Tibial nerve (tissue), 4 donors: ENCODE measurements around the gene NPHP4.

Experiments used
- CTCF ChIP-seq, 5 experiments: fragments of 200-600 bp in 3 of 5; fragments of 450-650 bp in 2 of 5; sonication (generic) in 3 of 5; IDR thresholded peaks; one replicate each; pipeline ENCODE4 v1.5.1; 2016 to 2019; ENCODE audit warnings: antibody characterized with exemption in 5 of 5, mild to moderate bottlenecking in 3 of 5, moderate library complexity in 2 of 5
- EP300 ChIP-seq, 2 donors: sonication (generic); formaldehyde crosslinking; IDR thresholded peaks; one replicate each; pipeline ENCODE4 v1.6.1; 2017; ENCODE audit warnings: antibody characterized with exemption in 2 of 2, mild to moderate bottlenecking in 1 of 2
- POLR2A ChIP-seq, 2 donors: fragments of 450-650 bp; IDR thresholded peaks; one replicate each; pipeline ENCODE4 v1.6.1; 2017; ENCODE audit warnings: antibody characterized with exemption in 2 of 2, mild to moderate bottlenecking in 2 of 2, moderate library complexity in 2 of 2

DNA sequence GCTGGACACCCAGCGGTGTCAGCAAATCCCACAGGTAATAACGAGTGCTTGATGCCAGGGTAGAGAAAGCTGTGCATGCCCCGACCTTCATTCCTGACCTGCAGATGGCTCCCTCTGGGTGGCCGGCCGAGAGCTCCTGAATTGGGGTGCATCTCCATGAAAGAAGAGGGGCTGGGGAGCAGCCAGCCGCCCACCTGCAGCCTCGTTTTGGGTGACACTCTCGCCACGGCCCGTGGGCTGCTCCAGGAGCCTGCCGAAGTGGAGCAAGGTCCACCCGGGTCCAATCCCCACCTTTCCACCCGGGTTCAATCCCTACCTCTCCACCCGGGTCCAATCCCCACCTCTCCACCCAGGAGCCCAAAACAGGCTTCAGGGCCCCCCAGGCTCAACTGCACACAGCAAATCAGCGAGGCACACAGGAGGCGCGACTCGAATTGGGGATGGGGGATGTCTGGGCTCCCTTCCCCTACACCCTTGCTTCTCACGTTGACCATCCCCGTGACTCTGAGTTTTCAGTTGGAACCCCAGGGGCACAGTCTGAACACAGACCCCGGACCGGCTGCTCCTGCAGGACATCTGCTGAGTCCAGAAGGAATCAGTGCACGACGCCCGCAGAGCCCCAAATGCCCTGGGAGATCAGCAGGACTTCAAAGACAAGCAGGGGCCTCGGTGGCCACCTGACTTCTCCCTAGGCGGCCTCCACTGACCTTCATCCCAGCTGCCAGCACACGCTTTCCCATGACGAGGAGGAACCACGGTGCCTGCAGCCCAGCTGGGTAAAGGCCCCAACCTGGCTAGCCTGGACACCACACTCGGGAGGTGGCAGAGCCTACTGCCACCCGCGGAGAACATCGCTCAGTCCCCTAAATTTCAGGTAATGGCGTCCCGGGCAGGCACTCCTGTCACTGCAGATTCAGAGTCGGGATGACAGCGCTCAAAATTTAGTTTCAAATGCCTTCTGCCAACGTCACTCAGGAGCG, 159.0 kb downstream of the NPHP4 start:
- no peak for TF ChIP-seq CTCF (IDR thresholded peaks at IDR 0.05)
- TF ChIP-seq EP300 (IDR thresholded peaks at IDR 0.05), result no peak
- no peak for TF ChIP-seq POLR2A (IDR thresholded peaks at IDR 0.05)
